ENCODE results near the gene CCDC6.

DNA sequence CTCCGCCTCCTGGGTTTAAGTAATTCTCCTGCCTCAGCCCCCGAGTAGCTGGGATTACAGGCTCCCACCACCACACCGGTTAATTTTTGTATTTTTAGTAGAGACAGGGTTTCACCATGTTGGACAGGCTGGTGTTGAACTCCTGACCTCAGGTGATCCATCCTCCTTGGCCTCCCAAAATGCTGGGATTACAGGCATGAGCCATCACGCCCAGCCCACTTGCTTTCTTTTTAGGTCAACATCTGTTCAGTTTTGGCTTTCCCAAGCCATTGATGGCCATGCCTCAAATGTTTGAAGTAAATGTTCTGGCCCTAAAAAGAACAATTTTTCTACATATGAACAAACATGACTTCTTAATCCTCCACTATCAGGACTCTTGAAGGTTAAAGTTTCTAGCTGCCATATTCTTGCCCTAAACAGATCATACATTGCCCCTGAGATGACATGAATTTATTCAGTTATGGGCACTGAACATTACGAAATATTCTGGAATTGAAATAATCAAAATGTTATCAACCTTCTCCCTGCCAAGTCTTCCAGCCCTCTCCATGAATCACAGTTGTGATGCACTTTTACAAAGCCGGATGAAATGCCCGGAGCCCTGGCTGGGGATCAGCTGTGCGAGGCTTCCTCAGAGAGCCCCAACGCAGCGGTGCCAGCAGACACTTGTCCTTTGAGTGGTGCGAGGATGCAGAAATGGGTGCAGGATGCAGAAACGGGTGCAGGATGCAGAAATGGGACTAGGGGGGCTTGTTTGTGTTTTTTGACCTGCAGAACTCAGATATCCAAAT is 156.0 kb downstream of the CCDC6 start:
- TF ChIP-seq, protein P1, sequence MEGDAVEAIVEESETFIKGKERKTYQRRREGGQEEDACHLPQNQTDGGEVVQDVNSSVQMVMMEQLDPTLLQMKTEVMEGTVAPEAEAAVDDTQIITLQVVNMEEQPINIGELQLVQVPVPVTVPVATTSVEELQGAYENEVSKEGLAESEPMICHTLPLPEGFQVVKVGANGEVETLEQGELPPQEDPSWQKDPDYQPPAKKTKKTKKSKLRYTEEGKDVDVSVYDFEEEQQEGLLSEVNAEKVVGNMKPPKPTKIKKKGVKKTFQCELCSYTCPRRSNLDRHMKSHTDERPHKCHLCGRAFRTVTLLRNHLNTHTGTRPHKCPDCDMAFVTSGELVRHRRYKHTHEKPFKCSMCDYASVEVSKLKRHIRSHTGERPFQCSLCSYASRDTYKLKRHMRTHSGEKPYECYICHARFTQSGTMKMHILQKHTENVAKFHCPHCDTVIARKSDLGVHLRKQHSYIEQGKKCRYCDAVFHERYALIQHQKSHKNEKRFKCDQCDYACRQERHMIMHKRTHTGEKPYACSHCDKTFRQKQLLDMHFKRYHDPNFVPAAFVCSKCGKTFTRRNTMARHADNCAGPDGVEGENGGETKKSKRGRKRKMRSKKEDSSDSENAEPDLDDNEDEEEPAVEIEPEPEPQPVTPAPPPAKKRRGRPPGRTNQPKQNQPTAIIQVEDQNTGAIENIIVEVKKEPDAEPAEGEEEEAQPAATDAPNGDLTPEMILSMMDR (IDR thresholded peaks at IDR 0.05 in 4 of 5, conservative IDR thresholded peaks at IDR 0.05 in 1 of 5) = no peak
- no peak for TF ChIP-seq POLR2A (IDR thresholded peaks at IDR 0.05)

Data from gastrocnemius medialis (tissue), 4 donors.